ENCODE data around the gene PLXND1.
A peak's percentile ranks its signal among the peaks of the same experiment; 100 is the strongest.

PLXND1 gene

DNA sequence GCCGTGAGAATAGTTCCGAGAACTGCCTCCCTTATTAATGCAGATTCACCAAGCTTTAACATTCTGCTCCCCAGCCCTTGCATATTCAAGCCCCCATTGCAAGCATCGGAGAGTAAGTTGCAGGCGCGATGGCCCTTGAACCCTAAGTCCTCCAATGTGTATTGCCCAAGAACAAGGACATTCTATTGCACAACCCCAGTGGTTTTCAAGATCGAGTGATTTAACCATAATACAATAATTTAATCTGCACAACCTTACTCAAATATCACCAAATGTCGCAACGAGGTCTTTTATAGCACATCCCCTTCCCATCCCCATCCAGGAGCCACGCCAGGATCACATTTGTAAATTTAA, 21.7 kb upstream of the PLXND1 start:
- no peak for DNase-seq (ENCODE audit: low read depth)

- peak; percentile 80 for DNase-seq (ENCODE audit: low read depth)
Measured at GRCh38 chr3:129627350-129628168, 21.1 kb upstream of the PLXND1 start.

DNA sequence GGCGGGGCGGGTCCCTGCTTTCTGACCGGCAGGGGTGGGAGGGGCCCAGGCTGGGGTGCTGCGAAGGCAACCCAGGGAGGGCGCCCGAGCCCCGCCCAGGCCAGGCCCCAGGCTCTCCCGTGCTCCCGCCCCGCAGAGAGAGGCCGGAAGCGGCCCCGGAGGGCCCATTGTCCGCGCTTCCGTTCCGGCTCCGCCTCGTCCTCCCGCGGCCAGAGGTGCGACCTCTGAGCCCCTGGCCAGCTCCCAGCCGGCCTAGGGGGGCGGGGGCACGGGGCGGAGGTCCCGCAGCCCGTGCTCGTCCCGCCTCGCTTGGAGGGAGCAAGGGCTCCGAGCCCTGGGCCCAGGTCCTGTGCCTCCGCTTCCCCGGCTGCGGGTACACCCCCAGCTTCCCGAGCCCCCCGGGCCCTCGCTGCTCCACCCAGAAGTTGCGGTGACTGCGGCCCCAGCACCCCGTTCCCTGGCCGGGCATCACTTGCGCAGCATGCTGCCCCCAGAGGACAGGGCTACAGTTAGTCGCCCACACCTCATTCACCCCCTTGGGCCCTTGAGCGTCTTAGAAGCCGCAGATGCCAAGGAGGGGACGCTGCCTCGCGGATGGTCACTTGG, 20.4 kb upstream of the PLXND1 start:
- peak; percentile 89 for DNase-seq (ENCODE audit: low read depth)

GRCh38 chr3:129625072-129625874, 18.8 kb upstream of the PLXND1 start:
- no peak for DNase-seq (ENCODE audit: low read depth)

DNA sequence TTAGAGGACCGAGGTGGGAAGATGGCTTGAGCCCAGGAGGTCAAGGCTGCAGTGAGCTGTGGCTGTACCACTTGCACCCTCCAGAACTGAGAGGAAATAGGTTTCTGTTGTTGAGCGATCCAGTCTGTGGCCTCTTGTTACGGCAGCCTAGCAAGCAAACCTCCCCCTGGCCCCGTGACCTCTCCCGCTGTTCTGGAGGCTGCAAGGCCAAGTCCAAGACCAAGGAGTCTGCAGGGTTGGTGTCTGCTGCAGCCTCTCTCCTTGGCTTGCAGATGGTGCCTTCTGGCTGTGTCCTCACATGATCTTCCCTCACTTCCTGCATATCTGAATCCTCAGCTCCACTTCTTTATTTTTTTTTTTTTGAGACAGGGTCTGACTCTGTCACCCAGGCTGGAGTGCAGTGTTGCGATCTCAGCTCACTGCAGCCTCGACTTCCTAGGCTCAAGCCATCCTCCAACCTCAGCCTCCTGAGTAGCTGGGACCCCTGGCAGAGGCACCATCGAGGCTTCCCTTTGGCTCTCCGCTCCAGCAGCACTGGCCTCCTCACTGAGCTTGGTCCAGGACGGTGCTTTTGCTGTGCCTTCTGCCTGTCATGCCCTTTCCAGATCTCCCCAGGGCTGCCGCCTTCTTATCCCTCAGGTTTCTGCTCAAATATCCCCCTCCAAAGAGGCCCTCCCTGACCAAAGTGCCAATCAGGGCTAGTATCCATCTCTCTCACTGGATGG, 18.0 kb upstream of the PLXND1 start:
- DNase-seq (ENCODE audit: low read depth) = peak; percentile 64

- no peak for DNase-seq (ENCODE audit: low read depth)
Measured at GRCh38 chr3:129623447-129624118, 17.1 kb upstream of the PLXND1 start.

DNA sequence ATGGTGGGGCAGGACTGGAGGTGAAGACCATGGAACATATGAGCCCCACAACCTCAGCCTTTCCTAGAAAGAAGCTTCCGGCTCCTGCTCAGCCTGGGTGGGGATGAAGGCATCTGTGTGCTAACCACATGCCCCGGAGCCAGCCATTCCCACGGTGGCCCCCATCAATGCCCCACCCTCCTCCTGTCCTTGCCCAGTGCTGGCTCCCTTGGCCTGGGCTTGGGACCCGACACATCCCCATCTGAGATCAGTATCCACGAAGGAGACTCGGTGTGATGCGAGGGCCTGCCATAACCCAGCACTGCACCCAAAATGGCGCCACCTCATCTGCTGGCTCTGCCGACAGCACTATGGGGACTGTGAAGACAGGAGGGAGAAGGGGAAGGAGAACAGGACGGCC, 16.5 kb upstream of the PLXND1 start:
- no peak for DNase-seq (ENCODE audit: low read depth)

DNA sequence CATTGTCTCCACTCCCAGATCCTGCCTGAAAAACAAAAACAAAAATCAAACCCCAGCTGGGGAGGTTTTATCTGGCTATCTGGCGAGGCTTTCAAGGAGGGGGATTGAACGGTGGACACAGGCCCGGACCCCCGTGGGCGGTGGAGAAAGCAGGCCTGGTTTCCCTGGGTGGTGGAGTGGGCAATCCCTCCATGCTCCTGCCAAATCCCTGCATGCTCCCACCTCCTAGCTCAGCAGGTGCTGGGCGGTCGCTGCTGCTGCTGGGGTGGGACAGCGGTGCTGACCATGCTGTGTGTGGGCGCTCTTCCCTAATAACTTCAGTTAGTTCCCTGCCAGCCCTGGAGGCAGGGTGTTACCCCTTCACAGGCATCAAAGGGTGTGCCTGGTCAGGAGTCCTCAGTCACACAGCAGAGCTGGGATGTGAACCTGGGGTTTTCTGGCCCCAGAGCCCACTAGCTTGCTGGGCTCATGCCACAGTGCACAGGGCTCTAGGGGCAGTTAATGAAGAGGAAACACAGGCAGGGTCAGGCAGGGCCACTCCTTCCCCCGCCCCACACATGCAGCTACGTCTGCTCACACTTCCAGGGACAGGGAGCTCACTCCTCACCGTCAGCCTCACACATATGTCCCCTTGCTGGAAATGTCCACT, 15.9 kb upstream of the PLXND1 start:
- no peak for DNase-seq (ENCODE audit: low read depth)

- no peak for DNase-seq (ENCODE audit: low read depth)
Measured at GRCh38 chr3:129621626-129622225, 15.2 kb upstream of the PLXND1 start.

DNA sequence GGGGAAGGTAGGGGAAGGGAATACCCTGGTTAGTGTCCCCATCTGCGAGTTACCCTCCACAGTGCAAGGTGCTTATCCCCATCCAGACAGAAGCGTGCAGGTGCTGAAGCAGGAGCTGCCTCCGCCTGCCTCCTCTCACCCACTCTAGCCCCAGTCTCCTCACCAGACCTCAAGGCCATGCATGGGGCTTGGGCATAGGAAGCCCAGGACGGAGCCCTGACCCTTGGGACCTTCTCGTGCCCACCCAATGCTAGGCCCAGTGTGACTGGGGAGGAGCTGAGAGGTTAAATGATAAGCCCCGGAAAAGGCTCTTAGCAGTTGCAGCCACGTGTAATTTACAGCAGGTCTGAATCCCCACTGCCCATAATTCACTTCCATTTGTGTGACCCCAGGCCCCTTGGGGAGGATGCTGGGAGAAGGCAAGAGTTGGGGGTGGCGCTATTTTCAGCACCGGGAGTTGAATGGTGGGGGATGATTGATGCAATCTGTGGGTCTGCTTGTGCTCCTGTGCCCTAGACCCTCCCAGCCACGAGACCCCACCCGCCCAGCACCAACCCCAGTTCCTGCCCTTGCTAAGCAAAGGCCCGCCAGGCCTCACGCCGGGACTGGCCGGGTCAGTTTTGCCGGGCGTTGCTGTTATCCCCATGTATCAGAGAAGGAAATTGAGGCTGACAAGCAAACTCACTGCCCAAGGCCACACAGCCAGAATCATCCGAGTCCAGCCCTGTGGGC, 14.5 kb upstream of the PLXND1 start:
- no peak for DNase-seq (ENCODE audit: low read depth)

- no peak for DNase-seq (ENCODE audit: low read depth)
Measured at GRCh38 chr3:129619726-129620162, 13.3 kb upstream of the PLXND1 start.

DNA sequence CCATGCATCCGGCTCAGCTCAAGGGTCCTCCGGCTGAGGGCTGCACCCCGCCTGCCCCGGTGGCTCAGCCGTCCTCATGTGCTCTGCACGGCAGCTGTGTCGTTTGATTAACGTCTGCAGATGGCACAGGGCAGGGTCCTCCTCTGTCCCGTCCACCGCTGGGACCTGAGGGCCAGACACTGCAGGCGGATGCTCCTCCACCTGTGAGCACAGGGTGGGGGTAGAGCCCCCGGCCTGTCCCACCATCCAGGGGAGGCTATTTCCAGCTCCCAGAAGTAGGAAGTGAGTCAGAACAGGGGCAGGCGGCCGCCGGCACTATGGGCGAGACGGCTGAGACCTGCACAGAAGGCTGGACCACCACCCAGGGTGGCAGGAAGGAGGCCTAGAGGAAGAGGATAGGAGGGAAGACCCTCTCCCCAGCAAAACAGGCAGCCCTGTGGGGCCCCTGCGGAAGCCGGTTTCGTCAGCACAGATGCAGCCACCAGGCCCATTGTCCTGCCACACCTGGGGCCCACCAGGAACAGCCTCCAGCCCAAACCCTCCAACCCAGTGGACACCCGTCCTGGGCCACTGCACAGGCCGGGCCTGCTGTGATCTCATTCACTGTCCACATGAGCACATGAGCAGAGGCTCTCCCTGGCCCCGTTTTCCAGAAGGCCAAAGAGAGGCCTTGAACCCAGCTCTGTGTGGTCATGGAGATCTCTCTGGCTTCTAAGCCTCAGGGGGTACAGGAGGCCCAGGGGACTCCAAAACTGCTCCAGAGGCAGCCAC, 12.6 kb upstream of the PLXND1 start:
- no peak for DNase-seq (ENCODE audit: low read depth)

DNA sequence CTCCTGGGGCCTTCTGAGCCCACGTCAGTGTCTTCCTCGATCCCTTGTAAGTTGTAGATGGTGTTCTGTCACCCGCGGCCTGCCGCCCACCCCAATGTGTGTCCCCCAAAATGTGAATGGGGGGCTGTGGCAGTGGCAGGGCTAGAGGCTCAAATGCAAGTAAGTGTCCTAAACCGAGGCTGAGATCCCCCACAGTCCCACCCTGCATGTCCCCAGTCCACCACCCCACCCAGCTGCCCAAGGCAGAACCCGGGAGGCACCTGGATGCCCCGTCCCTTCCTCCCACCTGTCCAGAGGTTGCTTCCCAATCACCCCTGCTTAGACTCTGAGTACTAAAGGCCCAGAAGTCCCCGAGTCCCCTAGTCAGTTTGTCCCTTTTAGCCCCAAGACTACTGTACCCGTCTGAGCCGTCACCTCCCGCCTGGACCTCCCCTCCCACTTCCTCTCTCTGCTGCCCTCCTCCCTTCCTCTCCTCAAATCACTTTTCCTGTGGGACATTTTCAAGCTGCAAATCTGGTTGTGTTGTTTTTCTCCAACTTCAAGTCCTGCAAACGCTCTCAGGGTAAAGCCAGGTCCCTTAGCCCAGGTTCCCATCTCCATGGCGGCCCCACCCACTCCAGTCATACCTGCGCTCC, 11.8 kb upstream of the PLXND1 start:
- DNase-seq (ENCODE audit: low read depth) = no peak

DNA sequence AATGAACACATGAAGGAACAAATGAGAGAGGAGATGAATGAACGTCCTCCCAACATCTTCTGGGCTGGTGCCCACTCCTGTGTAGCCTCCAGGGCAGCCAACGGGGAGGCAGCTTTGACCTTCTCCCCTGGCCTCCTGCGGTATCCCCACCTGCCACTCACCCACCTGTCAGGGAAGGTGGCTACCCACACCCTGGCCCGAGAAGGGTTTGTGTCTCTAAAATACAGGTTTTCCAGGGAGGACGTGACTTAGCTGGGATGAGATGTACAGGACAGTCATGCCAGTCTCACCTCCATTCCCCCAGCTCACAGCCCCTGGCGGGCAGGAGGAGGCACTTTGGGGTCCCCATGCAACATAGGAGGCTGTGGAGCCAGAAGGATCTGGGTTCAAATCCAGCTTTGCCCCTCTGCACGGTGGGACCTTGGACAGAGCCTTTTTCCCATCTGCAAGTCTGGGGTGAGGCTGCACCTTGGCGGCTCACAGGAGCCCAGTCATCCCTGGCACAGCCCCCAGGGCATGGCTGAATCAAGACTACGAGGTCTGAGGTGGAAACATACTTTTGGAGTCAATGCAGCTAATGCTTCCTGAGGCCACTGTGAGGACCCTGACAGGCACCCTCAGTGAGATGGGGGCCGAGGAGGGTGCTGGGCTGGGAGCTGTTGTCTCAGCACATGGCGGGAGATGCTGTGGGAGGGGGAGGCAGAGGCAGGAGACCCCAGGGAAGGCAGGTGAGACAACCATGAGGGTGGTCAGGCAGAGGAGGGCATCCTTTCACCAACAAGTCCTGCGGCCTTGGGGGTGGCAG, 11.1 kb upstream of the PLXND1 start:
- no peak for DNase-seq (ENCODE audit: low read depth)

GRCh38 chr3:129616713-129617112, 10.2 kb upstream of the PLXND1 start:
- peak; percentile 72 for DNase-seq (ENCODE audit: low read depth)

GRCh38 chr3:129616291-129616690, 9.8 kb upstream of the PLXND1 start:
- no peak for DNase-seq (ENCODE audit: low read depth)

DNA sequence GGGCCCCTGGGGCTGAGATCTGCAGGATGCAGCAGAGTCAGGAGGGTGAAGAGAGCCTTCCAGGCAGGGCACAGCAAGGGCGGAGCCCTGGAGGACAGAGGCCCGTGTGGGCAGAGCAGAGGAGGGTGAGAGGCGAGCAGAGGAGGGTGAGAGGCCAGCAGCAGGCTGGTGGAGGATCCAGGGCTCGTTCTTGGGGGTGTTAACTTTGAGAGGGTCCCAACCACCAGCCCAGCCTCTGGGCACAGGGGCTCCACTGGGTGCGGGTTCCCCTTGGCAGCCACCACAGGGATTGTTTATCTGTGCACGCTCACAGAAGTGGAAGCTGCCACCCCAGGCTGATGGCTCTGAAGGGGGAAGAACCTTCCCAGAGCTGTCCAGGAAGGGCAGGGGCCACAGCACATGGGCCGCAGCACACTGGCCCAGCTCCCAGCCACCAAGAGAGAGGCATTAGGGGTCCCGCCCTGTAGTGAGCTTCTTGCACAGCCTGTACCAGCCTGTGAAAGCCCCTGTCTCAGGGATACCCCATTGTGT, 9.3 kb upstream of the PLXND1 start:
- no peak for DNase-seq (ENCODE audit: low read depth)

DNA sequence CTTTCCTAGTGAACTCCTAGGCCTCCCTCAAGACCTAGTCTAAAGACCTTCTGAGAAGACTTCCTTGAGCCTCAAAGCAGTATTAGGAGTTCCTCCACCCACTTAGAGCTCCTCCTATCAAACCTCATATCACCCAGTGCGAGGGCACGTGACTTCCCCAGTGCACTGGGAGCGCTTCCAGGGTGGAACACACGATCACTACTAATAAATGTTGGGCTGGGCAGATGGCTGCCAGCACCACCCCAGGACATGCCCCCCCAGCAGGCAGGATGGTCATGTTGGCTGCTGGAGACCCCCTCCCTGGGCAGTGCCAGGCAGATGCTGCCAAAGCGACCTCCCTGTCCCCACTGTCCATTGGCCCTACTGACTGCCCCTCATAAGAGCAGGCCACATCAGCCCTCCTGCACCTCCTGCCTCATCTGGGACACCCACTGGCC, 8.5 kb upstream of the PLXND1 start:
- no peak for DNase-seq (ENCODE audit: low read depth)

Data from EH (cell line).